Mucosa of stomach (tissue), 1 donor: Measurements from ENCODE around the gene PTPRD.

Experiments
- H3K27me3 ChIP-seq: one replicate; pipeline ENCODE4 v1.7.0; 2013; ENCODE audit warnings: mild to moderate bottlenecking, low read length; ENCODE audit not compliant: control insufficient read depth, insufficient read depth
- H3K36me3 ChIP-seq: one replicate; pipeline ENCODE4 v1.7.0; 2013; ENCODE audit warnings: low read length; ENCODE audit not compliant: control insufficient read depth, insufficient read depth
- H3K4me1 ChIP-seq: one replicate; pipeline ENCODE4 v1.7.0; 2013; ENCODE audit warnings: mild to moderate bottlenecking, low read length; ENCODE audit not compliant: control insufficient read depth, insufficient read depth
- H3K4me3 ChIP-seq: one replicate; pipeline ENCODE4 v1.7.0; 2013; ENCODE audit warnings: low read length
- H3K9ac ChIP-seq: one replicate; pipeline ENCODE4 v1.7.0; 2013; ENCODE audit warnings: mild to moderate bottlenecking, low read length, moderate library complexity
- H3K9me3 ChIP-seq: one replicate; pipeline ENCODE4 v1.7.0; 2013; ENCODE audit warnings: mild to moderate bottlenecking, low read length, moderate library complexity; ENCODE audit not compliant: control insufficient read depth
- donor health status: Pancreatic carcinoma.

Gene PTPRD

GRCh38 chr9:9605681-9606080 is 1007.1 kb downstream of the PTPRD start:
- Histone ChIP-seq H3K36me3 (no peaks in the 10 kb centered on the region), H3K4me3 (no peak overlapping the region), H3K27me3 (no peaks in the 10 kb centered on the region), H3K9me3 (no peaks in the 10 kb centered on the region), H3K9ac (no peak overlapping the region), H3K4me1 (no peaks in the 10 kb centered on the region)

- no peaks in the 10 kb centered on the region for H3K4me1 ChIP-seq
- H3K36me3 ChIP-seq, result no peaks in the 10 kb centered on the region
- no peak overlapping the region for H3K4me3 ChIP-seq
- H3K9ac ChIP-seq, result no peak overlapping the region
- H3K27me3 ChIP-seq, result no peaks in the 10 kb centered on the region
- no peaks in the 10 kb centered on the region for H3K9me3 ChIP-seq
Measured at GRCh38 chr9:9603345-9603744, 1009.5 kb downstream of the PTPRD start.

DNA sequence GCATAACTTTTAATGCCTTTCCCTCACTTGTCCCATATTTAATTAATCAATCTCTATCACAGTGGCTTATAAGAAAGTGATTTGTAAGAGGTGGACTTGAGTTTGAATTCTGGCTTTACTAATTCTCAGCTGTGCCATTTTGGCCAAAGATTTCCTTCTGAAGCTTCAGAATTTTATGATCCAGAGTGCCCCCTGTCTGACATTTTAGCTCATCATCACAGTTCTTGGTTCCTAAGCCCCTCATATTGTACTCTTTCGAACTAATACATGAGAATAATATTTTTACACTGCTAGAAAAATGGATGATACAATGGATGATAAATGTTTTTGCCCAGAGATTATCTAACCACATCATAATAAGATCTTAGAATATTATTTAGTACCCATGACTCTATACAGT is 1014.1 kb downstream of the PTPRD start:
- H3K27me3 ChIP-seq, result no peaks in the 10 kb centered on the region

GRCh38 chr9:9592104-9592503 is 1020.7 kb downstream of the PTPRD start:
- no peaks in the 10 kb centered on the region for H3K9me3 ChIP-seq
- H3K9ac ChIP-seq, result no peak overlapping the region
- H3K36me3 ChIP-seq, result no peaks in the 10 kb centered on the region
- H3K4me1 ChIP-seq, result no peaks in the 10 kb centered on the region
- H3K4me3 ChIP-seq, result no peak overlapping the region
- no peaks in the 10 kb centered on the region for H3K27me3 ChIP-seq

More for the DNA sequence above, 1014.1 kb downstream of the PTPRD start:
- Histone ChIP-seq H3K9me3 (no peaks in the 10 kb centered on the region), H3K4me1 (no peaks in the 10 kb centered on the region), H3K36me3 (no peaks in the 10 kb centered on the region), H3K4me3 (no peak overlapping the region), H3K9ac (no peak overlapping the region)

DNA sequence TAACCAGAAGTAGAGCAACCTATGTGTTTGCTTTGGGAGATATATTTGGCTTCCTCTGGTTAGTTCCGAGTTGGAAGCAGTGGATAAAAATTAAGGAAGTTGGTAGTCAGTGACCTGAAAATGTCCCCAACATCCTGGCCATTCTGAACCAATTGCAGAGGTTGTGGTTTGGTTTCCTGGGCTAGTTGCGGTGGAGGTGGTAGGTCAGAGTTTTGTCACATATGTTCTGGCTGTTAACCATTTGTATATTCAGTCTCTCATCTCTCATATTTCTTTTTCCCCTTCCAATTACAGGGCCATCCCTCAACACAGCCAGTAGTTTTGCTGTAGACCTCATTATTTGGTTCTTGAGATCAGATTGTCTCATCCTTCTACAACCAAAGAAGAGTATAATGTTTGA is 1026.9 kb downstream of the PTPRD start:
- Histone ChIP-seq H3K9me3 (no peaks in the 10 kb centered on the region), H3K27me3 (no peaks in the 10 kb centered on the region), H3K36me3 (no peaks in the 10 kb centered on the region), H3K4me3 (no peak overlapping the region), H3K4me1 (no peaks in the 10 kb centered on the region), H3K9ac (no peak overlapping the region)

- Histone ChIP-seq H3K9me3 (no peaks in the 10 kb centered on the region), H3K4me3 (no peak overlapping the region), H3K27me3 (no peaks in the 10 kb centered on the region), H3K9ac (no peak overlapping the region), H3K4me1 (no peaks in the 10 kb centered on the region), H3K36me3 (no peaks in the 10 kb centered on the region)
Measured at GRCh38 chr9:9574080-9574479, 1038.7 kb downstream of the PTPRD start.

- Histone ChIP-seq H3K27me3 (no peaks in the 10 kb centered on the region), H3K9ac (no peak overlapping the region), H3K9me3 (no peaks in the 10 kb centered on the region), H3K4me3 (no peak overlapping the region), H3K4me1 (no peaks in the 10 kb centered on the region), H3K36me3 (no peaks in the 10 kb centered on the region)
Measured at GRCh38 chr9:9565700-9566099, 1047.1 kb downstream of the PTPRD start.

DNA sequence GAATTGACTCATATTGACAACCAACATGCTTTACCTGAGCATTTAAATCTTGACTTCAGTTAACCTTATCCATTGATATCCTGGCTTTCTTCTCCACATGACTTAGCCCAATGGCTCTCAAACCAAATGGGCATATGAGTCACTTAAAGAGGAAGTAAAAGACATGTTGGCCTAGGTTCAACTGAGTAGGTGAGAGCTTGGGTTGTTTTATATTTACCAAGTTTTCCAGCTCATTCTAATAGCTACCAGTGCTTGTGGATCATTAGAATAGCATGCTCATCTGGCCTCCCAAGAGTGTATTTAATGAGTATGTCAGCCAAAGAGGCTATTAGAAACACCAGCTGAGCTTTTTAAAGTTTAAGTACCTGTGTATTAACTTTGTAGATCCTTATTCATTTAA is 1049.0 kb downstream of the PTPRD start:
- H3K9me3 ChIP-seq, result no peaks in the 10 kb centered on the region
- no peaks in the 10 kb centered on the region for H3K4me1 ChIP-seq
- H3K4me3 ChIP-seq, result no peak overlapping the region
- H3K27me3 ChIP-seq, result no peaks in the 10 kb centered on the region
- no peaks in the 10 kb centered on the region for H3K36me3 ChIP-seq
- no peak overlapping the region for H3K9ac ChIP-seq

GRCh38 chr9:9560382-9561035 is 1052.3 kb downstream of the PTPRD start:
- Histone ChIP-seq H3K36me3 (no peaks in the 10 kb centered on the region), H3K9ac (no peak overlapping the region), H3K9me3 (no peaks in the 10 kb centered on the region), H3K4me1 (no peaks in the 10 kb centered on the region), H3K27me3 (no peaks in the 10 kb centered on the region), H3K4me3 (no peak overlapping the region)

DNA sequence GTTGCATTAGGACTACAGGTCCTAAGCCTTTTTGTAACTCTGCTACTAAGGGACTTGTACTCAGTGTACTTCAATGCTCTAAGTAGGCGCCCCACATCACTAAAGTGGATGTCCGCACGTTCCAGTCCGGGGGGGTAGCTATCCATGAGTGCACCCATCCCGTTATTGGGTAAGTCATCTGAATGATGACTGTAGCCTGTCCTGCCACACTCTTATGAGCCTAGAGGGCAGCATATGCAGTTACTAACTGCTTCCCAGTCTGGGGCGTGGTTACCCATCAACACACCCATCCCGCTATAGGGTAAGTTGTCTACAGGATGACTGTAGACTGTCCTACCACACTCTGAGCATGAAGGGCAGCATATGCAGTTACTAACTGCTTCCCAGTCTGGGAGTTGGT is 1053.9 kb downstream of the PTPRD start:
- Histone ChIP-seq H3K9ac (no peak overlapping the region), H3K27me3 (no peaks in the 10 kb centered on the region), H3K4me1 (no peaks in the 10 kb centered on the region), H3K9me3 (no peaks in the 10 kb centered on the region), H3K4me3 (no peak overlapping the region), H3K36me3 (no peaks in the 10 kb centered on the region)

DNA sequence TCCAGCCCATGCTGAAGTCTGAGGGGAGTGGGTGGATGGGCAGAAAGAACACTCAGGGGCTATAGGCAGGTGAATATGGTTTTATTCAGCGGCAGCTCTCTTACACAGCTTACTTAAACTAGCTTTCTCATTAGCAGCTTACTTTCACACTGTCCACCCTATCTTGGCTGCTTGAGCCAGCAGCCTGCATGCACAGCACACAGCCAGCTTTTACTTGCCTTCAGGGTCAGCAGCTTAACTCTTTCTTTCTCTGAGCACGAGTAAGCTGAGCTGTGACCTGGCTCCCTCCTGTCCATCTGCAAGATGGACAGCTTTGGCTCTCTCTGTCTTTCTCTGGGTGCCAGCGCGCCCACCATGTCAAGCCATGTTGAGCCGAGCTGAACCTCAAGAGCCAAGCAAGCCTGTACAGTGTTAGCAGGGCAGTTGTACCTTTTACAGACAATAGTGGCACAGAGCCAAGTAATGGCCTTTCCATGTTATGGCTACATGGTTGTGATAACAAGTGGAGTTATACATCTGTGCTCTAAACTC is 1054.9 kb downstream of the PTPRD start:
- H3K4me1 ChIP-seq, result no peaks in the 10 kb centered on the region
- no peak overlapping the region for H3K9ac ChIP-seq
- H3K36me3 ChIP-seq, result no peaks in the 10 kb centered on the region
- H3K27me3 ChIP-seq, result no peaks in the 10 kb centered on the region
- no peaks in the 10 kb centered on the region for H3K9me3 ChIP-seq
- H3K4me3 ChIP-seq, result no peak overlapping the region

GRCh38 chr9:9556865-9557803 is 1055.7 kb downstream of the PTPRD start:
- Histone ChIP-seq H3K27me3 (no peaks in the 10 kb centered on the region), H3K4me1 (no peaks in the 10 kb centered on the region), H3K9ac (no peak overlapping the region), H3K36me3 (no peaks in the 10 kb centered on the region), H3K9me3 (no peaks in the 10 kb centered on the region), H3K4me3 (no peak overlapping the region)
